EH (cell line): ENCODE results near the gene ABI3BP.
A peak's percentile ranks its signal among the peaks of the same experiment; 100 is the strongest.

ENCODE experiments used
- DNase-seq: peaks from one replicate; pipeline ENCODE4 v3.0.0-alpha.2; 2015; ENCODE audit warnings: low read depth

Gene ABI3BP

DNA sequence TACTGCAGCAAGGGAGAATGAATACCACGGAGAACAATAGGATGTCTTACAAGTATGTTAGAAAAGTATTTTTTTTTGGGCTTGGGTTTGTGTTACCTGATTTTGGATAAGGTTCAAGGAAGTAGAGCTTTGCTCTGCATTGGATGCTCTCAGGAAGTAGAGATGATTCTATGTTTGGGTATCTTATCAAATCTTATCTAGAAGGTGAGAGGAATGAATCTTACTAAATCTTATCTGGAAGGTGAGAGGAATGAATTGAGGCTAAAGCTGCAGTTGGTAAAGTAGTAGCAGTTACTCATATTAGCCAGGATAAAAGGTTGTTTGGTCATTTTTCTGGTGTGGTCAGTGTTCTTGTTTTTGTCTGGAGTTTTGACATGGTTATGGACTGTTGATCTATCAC lies 266.5 kb downstream of the ABI3BP start:
- no peak for DNase-seq

DNA sequence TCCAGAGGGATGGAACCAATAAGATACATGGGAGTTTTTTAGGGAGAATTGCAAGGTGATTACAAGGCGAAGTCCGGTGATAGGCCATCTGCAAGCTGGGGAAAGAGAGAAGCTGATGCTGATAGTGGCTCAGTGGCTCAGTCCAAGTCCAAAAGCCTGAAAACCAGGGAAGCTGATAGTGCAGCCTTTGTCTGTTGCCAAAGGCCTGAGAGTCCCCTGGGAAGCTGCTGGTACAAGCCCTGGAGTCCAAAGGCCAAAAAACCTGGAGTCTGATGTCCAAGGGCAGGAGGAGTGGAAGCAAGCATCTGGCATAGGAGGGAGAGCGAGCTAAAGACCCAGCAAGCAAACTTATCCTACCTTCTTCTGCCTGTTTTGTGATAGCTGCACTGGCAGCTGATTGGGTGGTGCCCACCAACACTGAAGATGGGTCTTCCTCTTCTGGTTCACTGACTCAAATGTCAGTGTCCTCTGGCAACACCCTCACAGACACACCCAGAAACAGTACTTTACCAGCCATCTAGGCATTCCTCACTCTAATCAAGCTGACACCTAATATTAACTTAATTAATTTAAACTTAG lies 267.2 kb downstream of the ABI3BP start:
- no peak for DNase-seq

DNA sequence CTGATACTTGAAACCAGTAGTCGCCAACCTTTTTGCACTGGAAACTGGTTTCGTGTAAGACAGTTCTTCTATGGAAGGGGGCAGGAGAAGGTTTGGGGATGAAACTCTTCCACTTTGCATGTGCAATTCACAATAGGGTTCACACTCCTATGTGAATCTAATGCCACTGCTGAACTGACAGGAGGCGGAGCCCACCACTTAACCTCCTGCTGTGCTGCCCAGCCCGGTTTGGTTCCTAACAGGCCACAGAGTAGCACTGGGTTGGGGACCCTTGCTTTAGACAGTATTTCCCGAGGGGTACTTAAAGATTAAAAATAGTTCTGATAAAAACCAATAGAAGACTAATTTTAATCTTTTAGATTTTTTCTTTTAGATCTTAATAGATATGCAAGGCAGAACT lies 272.8 kb downstream of the ABI3BP start:
- no peak for DNase-seq

DNA sequence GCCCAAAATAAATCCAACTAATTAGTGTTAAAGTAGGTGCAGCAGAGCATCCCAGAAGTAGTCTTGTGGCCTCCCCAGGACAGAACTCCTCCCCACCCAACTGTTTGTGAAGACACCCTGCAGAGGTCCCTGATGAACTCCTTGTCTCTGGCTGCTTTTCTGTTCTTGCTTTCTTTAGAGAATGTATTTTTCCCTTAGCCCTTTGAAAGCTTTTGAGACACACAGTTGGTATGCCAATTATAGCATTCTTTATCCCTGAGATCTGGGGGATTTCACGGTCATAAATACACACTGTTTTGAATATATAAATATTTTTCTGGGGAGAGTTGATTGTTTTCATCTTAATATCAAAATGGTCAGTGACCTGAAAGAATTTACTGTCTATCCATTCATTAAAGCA lies 274.1 kb downstream of the ABI3BP start:
- peak; percentile 45 for DNase-seq

DNA sequence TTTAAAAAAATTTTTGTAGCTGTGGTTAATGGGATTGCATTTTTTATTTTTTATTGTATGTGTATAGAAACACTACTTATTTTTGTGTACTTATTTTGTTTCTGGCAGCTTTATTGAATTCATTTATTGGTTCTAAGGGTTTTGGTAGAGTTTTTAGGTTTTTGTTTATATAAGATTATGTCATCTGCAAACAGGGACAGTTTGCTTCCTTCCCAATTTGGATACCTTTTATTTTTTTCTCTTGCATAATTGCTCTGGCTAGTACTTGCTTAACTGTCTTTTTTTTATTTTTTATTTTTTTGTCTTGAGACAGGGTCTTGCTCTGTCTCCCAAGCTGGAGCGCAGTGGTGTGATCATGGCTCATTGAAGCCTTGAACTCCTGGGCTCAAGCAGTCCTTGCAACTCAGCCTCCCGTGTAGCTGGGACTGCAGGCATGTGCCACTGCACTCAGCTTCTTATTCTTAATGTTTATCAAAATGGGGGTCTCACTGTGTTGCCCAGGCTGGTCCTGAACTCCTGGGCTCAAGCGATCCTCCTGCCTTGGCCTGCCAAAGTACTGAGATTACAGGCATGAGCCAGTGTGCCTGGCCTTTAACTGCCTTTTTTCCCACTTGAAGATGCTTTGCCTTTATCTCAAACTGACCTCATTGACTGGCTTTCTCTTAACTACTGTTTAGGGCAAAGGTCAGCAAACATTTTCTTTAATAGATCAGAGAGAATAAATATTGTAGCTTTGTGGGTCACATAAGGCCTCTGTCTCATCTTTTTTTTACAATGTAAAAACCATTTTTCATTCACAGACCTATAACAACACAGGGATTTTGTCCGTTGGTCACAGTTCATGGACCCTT lies 275.4 kb downstream of the ABI3BP start:
- no peak for DNase-seq

DNA sequence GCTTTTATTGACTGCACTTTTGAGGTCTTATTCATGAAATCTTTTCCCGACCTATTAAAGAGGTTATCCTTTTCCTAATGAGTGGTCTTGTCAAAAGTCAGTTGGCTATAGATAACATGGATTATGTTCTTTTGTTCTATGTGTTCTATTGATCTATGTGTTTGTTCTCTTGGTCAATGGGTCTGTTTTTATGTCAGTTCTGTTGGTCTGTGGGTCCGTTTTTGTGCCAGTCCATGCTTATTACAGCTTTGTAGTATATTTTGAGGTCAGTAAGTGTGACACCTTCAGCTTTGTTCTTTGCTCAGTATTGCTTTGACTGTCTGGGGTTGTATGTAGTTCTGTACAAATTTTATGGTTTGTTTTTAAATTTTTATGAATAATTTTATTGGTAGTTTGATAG lies 276.2 kb downstream of the ABI3BP start:
- no peak for DNase-seq

DNA sequence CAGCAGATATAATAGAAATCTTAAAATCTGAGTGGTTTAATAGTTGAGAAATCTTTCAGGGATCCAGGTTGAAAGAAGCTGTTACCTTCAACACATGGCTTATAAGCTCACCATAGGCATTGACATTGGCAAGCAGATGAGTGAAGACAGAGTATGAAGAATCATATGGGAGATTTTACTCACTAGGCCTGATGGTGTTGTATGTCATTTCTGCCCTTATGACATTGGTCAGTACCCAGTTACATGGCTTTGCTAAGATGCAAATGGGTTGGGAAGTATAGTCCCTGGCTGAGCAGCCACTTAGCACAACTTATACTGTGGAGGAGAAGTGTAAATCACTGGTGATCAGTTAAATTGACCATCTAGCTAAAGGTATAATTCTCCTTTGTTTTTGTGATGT lies 278.0 kb downstream of the ABI3BP start:
- DNase-seq, result no peak

DNA sequence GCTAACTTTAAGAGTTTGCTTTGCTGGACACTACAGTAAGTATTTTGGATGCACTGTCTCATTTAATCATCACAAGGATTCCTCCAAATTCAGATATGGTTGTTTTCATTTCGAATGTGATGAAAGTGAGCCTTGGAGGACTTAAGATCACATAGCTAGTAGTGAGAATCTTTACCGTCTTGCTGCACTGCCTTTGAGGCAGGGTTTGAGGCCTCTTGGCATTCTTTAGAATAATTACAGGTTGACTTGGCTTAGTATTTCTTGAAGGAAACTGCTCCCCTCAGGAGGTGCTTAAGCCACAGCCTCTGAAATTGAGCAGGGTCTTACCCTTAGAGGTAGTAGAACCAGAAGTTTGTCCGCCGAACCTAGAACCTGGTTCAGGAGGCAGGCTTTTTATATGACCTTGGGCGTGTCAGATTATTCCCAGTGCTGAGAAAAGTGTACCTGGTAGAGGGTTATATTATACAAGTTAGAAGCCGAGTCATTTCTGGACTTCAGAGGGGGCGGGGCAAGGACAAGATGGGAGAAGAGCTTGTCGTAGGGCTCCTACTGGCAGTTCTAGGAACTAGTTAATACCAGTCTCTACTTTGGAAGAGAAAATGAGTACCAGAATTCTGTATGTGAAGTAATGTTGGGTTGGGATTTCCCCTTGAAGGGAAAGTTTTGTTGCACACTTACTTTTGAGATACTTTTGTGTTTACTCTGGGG lies 282.8 kb downstream of the ABI3BP start:
- DNase-seq, result peak; percentile 75

DNA sequence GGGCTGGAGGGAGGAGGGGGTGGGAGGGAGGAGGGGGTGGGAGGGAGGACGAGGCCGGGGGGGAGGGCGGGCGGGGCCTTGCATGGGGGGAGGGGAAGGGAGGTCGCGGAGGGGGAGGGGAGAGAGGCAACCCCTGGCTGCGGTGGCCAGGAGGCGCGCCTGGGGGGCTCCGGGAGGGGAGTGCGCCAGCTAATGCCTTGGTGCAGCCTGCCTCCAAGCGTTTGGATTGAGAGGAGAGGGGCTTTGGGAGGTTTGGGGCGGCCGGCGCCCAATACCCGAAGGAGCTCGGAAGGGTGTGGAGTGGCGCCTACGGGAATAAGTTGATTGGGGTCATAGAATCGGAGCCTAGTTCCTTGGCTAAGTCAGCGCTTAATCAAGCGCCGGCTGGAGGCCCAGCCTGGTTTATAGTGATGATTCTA lies 283.4 kb downstream of the ABI3BP start:
- peak; percentile 52 for DNase-seq

DNA sequence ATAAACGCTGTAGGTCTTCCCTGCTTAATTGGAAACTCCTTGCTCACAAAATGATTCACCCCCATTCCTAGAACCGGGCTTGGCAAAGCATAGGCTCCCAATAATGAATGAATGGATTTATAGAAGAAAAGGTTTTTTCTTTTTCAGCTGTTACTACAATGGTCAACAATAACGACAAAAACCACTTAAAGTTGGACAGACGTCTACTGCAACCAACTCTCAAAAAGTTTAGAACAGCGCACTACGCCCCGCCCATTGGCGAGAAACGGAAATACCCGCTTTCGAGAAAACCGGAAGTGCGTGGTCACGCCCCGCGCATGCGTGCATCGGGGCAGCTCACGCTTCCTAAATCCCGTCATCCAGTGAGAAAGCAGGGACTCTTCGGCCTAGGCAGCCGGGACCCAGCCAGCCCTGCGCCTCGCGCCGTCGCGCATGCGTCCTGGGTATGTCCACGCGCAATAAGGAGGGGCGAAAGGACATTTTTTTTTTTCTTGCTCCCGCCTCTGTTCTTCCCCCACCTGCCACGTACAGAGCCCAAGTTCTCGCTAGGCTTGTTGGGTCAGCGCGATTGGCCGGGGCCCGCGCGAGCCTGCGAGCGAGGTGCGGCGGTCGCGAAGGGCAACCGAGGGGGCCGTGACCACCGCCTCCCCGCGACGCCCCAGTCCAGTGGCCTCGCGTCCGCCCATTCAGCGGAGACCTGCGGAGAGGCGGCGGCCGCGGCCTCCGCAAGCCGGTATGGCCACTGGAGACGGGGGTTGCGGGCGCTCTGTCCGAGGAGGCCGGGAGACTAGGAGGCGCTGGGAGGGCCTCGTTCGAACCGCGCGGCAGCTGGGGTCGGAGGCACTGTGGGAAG lies 284.0 kb downstream of the ABI3BP start, which contains the start of gene TFG:
TFG (plus strand) TSS at position 506 of the 853 bp plus-strand sequence. CDS start 4,192 bp downstream, outside the sequence.
- peak; percentile 99 for DNase-seq

DNA sequence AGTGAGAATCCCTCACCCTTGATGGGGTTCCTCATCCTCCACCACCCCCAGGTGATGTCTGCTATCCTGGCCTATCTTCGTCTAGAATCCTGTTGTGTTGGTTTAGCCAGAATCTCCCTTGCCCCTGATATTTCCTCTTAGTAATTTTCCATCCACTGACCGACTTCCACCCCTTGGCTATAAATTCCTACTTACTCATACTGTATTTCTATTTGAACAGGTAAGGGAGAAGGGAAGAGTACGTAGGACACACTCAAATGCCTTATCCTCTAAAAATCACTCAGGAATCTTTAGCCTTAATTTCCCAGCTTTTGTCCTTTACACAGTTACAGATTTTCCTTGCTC lies 284.6 kb downstream of the ABI3BP start:
- DNase-seq, result no peak

DNA sequence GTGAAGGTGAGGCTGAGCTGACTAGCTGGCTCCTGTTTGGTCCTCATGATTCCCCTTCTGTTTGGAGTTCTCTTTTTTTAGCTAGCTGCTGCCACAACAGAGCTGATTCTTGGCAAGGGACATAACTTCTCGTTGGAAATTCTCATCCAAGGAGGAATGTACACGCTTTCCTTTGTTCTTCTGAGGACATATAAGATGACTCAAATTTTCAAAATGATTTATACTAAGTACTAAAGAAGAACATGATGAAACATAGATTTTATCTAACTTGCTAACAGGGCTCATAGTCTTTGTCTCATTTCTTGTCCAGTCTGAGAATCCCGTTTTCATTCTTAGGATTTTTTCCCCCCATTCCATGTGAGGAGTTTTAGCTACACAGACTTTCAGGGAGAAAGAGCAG lies 286.9 kb downstream of the ABI3BP start:
- DNase-seq, result peak; percentile 73

DNA sequence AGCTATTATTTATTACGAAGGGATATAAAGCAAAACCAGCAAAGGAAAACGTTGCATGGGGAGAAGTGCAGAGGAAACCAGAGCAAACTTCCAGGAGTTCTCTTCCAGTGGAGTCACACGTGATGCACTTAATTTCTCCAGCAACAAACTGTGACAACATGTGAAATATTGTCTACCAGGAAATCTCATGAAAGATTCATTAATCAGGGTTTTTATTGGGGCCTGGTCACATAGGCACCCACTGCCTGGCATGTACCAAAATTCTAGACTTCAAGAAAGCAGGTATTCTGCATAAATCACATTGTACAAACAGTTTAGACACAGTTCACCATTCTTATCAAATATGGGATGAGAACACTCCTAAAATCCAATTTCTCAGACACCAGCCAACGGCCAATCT lies 289.4 kb downstream of the ABI3BP start:
- no peak for DNase-seq

DNA sequence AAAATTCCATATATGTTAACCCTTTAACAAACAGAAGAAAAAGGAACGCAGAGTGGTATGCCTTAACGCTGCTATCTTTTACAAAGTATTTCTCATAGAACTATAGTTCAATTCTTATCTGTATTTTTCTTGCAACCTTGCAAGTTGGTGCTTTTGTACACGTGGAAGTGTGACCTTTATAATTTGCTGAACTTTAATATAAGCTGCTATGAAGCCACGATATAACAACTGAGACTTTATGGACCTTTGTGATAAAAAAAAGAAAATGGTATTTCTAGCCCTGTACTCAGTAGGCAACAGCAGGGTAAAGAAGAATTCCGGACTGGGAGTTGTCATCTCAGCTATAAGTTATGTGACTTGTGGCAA lies 290.3 kb downstream of the ABI3BP start:
- DNase-seq, result no peak

DNA sequence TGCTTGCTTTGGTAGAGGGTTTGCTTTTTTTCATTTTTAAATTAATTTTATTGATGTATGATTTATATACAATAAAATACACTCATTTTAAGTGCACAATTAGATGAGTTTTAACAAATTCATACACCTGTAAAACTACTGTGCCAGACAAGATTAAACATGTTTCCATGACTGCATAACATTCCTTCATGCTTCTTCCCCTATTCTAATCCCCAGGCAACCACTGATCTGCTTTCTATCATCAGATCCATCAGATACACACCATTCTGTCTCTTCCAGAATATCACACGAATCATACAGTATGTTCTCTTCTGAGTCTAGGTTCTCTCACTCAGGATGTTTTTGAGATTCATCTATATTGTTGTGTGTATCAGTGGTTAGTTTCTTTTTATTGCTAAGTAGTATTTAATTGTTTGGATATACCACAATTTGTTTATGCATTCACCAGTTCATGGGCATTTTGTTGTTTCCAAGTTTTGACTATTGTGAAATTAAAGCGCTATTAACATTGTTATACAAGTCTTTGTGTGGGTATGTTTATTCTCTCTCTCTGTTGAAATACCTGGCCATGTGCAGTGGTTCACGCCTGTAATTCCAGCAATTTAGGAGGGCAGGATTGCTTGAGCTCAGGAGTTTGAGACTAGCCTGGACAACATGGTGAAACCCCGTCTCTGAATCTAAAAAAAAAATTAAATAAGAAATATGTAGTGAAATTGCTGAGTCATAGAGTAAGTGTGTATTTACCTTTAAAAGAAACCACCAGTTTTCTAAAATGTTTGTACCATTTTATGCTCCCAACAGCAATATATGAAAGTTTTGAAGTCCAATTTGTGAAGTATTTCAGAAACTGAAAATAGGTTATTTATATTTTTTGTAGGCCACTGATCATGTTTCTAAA lies 290.9 kb downstream of the ABI3BP start:
- no peak for DNase-seq

DNA sequence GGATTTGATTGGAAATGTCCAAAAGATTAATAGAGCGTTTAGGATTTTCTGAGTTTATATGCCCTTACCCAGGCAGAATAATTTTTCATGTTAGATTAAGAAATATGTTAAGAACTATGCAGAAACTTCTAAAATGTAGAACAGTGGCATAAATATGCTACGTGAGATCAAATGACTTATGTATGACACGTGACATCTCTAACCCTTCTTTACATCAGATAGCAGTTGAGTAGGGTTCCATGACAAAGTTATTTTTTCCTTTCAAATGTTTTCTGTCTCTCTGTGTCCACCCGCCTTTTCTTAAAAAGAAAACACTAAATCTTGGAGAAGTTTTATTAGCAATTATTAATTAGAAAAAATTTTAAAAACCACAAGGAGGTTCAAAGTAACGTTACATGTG lies 292.5 kb downstream of the ABI3BP start:
- DNase-seq, result no peak
